NCI-H345 treated with DMSO at 0.1 percent for 48 hours (cell line): Measurements from ENCODE around the gene OSBP2.
"Not testable (repeated sequence)": the region's sequence is repeated elsewhere in the genome, so short reads cannot be mapped to it uniquely, and the experiment has no call there.

Experiments
- DNase-seq: peaks from one replicate; lab custom pipeline; 2025; ENCODE audit not compliant: unreplicated experiment; lab: John Stamatoyannopoulos, UW

Gene OSBP2

DNA sequence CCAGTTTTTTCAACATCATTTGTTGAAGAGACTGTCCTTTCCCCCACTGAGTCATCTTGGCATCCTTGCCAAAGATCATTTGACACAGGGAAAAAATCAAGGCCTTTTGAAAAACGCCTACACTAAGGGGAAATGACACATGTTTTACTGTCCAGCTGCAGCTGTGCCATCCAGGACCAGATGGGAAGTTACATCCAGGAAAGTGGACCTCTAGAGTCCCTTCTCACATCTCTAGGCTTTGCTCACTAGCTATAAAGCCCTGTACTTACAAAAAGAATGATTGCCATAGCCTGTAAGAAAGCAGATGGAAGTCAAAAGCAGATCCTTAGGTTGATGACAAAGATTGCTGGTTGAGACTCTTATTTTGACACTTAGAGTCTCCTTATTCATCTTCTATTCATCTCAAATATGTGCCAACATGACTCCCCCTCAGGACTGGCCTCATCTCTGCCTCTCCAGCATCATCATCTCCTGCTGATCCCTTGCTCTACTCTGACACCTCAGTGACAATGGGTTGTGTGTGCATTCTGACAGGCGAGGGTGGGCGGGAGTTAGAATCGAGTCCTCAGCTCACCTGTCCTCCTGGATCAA lies 22.8 kb downstream of the OSBP2 start:
- no peak for DNase-seq

DNA sequence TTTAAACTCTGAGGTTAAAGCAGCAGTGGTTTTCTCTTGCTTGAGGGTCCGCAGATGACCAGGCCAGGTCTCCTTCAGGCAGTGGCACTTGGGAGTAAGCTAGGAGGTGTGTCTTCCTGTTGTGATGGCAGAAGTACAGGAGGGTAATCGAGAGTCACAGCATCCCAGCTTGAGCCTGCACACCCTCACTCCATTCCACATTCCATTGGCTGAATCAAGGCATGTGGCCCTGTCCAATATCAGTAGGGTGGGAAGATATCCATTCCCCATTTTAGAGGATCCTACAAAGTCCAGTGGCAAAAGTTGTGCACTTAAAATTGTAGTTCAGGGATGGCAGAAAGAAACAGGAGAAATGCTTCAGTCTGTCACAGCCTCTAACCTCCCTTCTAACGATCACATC lies 23.3 kb downstream of the OSBP2 start:
- no peak for DNase-seq

DNA sequence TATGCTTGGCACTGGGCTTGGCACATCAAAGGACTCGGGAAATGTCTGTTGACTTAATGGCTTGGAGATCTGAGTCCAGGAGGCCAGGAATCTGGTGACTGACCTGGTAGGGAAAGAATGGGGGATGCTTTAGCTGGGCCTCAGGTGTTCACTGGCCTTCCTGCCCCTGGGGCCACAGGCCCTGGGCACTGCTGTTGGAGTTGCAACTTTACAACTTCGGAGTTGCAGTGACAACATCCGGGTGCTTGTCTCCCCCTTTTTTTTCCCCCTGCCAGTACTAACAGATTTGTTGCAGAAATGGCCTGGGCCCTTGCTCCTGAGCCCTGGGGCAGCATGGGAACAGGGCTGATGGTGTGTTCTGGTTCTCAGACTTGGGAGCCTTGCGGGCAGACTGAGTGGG lies 23.8 kb downstream of the OSBP2 start:
- no peak for DNase-seq

DNA sequence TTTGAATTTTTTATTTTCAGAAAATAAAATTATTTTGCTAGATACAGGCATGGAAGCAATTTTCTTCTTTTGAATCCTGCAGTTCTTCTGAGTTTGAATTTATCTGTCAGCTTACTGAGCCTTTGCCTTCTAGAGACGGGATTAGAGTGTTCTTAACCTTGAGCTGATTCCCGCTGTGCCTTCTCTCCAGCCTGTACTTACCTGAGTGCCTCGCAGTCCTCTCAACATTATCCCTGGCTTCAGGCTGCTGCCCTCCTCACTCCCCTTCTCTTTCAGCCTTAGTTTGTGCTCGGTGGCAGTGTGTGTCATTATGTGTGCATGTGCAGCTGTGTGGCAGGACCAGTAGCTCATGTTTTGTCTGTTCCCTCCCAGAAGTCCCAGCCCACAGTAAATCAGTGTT lies 24.3 kb downstream of the OSBP2 start:
- DNase-seq: no peak

DNA sequence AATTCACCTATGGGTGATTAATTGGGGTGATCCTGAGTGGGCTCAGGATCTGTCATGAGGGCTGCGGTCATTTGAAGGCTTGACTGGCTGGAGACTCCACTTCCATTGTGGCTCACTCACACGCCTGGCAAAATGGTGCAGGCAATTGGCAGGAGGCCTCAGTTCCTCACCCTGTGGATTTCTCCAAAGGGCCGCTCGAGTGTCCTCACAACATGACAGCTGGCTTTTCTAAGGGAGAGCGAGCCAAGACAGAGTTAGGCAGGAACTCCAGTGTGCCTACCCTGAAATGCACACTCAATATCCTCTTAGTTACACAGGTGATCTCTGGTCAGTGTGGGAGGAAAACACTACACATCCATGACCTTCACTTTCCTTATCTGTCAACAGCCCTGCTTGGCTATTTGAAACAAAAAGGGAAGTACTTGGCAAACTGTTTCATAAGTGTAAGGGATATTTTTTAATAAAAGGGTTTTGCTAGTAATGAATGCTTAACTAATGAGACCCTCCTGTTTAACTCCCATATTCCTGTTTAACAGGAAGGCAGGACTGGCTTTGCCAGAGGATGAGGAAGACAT lies 25.7 kb downstream of the OSBP2 start:
- no peak for DNase-seq

DNA sequence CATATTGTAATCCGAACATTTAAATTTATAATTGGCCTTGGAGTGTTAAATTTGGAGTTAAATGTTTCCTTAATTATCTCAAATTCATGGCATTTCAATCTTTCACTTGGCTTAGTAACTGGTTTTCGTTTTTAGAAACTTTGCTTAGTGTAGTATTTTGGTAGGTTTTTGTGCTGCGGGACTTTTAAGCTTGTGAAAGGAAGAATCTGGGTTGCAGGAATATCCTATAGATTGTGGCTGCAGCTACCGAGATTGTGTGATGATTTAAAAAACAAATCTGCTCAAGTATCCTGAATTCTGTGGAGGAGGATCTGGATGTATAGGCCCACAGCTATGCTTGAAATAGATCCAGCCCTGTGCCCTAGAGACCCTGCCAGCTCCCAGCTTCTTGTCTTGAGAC lies 27.1 kb downstream of the OSBP2 start:
- DNase-seq: no peak

DNA sequence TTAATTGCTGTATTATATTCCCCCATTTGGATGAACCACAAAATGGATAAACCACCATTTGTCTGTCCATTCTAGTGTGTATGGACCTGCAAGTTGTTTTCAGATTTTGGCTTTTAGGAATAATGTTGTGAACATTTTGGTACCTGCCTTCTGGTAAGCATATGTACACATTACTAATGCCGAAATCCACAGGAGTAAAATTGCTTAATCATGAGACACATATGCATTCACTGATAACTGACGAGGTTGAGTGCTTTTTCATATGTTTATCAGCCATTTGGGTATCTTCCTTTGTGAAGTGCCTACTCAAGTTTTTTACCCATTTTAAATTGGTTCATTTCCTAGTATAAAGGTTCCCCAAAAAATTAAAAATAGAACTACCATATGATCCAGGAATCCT lies 34.2 kb downstream of the OSBP2 start:
- no peak for DNase-seq

DNA sequence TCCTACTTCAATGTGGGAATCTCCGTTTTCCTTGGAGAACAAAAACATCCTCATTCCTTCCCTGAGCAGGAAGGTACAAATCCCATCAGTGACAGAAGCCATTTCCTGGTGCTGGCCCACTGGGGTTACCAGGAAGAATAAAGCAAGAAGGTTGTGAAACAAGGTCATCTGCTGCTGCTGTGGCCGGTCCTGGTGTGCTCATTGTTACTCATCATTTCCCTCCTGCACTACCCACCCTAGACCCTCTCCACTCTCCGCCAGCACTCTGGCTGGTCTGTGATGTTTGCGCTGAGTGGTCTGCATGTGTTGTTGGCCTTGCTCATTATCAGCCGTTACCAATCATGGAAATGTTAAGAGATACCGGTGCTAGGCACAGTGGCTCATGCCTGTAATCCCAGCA lies 37.0 kb downstream of the OSBP2 start:
- no peak for DNase-seq

DNA sequence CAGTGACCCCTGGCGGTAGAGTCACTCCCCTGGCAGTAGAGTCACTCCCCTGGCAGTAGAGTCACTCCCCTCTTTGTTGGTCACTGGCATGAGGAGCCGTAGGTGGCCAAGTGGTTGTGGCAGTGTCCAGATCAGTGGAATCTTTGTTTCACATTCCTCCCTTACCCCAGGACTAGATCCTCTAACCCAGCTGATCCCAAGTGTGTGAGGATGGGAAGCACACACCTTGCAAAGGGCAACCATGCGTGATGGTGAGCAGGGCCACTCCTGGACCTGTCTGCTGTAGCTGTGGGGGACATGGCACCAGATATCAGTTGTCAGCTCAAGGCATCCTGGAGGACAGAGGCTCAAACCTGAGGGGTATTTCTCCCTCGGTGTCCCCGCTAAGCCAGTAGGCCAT lies 37.8 kb downstream of the OSBP2 start:
- no peak for DNase-seq

DNA sequence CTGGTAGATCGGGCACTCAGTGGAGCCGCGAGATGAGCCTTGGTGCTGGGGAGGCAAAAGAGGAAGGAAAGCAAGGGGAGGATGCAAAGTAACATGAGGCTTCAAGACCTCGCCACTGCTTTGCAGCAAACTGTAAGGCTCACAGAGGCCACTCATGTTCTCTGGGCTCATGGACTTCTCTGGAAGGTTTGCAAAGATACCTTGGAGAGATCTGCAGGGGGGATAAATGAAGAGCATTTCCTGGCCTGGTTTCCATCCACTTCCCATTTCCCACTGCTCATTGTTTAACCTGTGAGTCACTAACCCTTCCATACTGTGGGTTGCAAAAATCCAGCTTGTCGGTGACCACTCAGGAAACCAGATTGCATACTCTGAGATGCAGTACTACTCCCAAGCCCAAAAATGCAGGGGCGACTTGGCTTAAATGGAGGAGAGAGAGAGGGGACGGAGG lies 38.5 kb downstream of the OSBP2 start:
- no peak for DNase-seq

DNA sequence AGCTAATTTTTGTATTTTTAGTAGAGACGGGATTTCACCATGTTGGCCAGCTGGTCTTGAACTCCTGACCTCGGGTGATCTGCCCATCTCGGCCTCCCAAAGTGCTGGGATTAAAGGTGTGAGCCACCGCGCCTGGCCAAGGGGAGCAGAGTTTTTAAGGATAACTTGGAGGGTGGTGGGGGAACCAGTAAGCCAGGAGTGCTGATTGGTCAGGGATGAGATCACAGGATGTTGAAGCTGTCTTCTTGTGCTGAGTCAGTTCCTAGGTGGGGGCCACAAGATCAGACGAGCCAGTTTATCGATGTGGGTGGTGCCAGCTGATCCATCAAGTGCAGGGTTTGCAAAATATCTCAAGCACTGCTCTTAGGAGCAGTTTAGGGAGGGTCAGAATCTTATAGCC lies 45.3 kb downstream of the OSBP2 start:
- not testable (repeated sequence) for DNase-seq

DNA sequence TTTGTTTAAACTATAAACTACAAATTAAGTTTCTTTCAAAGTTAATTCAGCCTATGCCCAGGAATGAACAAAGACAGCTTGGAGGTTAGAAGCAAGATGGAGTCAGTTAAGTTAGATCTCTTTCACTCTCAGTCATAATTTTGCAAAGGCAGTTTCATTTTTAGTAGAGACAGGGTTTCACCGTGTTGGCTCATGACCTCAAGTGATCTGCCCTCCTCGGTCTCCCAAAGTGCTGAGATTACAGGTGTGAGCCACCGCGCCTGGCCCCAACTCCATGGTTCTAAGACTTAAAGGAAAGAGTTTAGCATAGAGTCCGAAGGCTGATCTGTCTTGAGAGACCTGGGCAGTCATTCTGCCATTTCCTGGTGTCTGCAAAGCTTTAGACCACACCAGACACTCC lies 45.8 kb downstream of the OSBP2 start:
- not testable (repeated sequence) for DNase-seq

DNA sequence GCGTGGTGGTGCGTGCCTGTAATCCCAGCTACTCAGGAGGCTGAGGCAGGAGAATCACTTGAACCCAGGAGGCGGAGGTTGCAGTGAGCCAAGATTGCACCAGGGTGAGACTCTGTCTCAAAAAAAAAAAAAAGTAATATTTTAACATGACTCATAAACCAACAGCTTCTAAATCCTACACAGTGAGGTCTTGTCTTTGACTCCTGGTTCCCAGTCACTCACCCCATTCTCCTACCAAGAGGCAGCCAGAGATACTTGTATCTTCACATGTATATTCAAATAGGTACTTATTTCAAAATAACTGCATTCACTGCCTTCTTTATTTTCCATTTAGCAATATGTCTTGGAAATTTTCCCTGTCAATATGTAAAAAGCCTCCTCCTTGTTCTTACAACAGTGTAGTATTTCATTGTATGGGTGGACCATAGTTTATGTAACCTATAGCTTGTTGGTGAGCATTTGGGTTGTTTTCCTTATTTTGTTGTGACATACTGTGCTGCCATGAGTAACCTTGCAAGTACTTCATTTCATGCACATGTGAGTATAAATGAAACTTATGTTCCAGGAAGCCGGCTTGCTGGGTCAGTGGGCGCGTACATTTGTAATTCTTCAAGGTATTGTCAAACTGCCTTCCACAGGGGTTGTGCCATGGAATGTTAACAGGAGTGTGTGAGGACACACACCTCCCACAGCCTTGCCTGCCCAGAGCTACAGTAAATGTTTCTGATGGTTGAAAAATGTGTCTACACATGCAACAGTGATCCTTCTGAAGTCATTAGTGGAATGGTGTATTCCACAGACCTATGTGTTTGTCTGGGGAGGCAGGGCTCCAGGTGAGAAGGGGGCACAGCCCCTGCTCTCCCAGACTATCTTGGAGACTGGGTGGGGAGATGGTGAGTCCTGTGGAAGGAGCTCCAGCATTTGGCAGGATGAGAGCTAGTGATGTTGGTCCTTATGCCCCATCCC lies 47.9 kb downstream of the OSBP2 start:
- no peak for DNase-seq

DNA sequence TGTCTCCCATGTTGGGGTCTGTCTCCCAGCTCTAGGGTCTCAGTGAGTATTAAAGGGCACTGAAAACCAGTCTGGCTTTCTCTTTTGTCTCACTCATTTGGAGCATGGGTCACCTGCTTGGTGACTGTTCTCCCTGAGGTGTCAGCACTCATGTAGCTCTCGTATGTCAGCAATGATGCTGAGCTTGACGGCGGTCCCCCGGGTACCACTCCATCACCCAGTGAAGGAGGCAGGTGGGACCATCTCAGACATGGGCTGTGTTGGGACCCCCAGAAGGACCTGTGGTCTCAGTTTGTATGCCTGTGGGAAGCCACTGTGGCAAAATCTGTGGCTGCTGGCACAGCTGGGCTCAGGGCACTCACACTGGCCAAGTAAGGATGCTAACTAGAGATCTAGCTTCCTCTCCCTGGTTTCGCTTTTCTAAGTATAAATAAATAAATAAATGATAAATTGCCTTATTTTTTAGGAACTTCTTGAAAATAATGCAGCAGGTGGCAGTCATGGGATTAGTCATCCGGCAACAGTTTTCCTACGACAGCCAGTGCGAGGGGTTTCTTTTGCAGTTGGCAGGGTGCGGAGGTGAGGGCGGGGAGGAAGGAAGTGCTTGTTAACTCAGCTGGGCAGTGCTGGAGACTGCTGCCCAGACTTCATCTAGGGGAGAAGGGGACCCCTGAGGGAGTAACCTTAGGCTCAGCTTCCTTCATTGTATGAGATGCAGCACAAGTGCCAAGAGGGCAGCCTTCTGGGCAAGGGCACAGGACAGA lies 48.8 kb downstream of the OSBP2 start:
- no peak for DNase-seq

DNA sequence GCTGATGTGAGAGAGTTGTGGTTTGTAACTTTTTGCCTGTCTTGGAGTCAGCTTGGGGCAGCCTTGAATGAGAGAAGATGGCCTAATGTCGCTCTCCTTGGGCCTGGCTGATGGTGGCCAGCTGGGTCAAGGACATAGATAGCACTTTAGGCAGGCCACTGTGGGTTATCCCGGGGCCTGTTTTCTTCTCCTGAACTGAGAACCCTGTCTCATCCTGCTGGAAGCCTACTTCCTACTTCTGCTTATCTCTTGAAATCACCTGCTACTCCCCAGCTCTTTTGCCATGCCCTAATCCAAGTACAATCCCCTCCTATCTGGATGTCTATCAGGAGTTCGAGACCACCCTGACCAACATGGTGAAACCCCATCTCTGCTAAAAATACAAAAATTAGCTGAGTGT lies 49.5 kb downstream of the OSBP2 start:
- DNase-seq: no peak

DNA sequence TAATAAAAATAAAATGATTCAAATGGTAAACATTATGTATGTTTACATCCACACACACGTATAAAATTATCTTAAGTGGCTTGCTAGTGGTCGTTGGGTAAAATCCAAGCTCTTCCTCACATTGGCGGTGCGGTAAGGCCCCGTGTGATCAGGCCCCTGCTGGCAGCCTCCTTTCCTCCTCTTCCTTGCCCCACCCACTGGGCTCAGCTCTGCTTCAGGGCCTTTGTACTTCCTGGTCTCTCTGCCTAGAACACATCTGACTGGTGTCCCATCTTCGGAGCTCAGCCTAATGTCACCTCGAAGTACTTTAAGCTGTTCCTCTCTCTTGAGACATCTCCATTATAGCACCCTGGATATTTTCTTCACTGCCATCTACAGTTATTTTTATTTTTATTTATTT lies 52.8 kb downstream of the OSBP2 start:
- DNase-seq: no peak

DNA sequence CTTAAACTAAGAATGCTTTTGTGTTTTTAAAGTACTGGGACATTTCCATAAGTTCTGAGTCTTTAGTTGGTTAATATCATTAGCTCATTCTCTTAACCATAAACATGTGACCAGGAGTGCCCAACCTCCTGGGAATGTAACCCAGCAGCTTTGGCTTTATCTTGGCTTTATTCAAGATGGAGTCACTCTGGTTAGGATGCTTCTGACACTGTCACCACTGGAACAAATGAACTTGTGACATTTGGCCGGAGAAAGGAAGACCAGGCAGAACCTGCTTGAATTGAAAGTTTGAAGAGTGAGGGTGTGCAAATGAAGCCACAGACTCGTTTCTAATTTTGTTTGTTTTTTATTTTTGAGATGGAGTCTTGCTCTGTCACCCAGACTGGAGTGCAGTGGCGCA lies 54.6 kb downstream of the OSBP2 start:
- DNase-seq: no peak

DNA sequence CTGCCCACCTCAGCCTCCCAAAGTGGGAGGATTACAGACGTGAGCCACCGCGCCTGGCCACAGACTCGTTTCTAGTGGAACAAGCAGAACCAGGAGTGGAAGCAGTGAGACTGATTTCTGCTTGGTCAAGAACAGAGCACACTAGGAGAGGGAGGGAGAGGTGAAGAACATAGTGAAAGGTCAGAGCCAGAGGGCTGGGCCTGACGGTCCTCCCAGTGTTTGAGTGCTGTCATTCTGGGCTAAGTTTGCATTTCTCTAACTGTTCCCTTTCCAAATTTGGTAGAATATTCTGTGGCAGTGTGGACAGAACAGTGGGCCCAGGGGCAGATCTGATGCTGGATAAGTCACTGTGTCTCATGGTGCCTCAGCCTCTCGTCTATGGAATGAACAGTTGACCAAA lies 55.2 kb downstream of the OSBP2 start:
- DNase-seq: no peak

DNA sequence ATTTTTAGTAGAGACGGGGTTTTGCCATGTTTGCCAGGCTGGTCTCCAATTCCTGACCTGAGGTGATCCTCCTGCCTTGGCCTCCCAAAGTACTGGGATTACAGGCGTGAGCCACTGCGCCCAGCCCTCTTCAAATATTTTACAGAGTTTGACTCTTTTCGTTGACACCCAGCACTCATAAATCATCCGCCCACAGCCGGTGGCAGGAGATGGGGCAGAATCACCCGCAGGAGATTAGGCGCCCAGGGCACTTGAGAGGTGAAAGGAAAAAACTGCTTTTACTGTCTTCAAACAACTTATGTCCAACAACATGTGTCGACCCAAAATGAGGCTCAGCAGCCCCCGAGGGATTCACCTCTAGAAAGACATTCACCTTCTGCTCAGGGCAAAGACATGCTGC lies 56.9 kb downstream of the OSBP2 start:
- DNase-seq: no peak

DNA sequence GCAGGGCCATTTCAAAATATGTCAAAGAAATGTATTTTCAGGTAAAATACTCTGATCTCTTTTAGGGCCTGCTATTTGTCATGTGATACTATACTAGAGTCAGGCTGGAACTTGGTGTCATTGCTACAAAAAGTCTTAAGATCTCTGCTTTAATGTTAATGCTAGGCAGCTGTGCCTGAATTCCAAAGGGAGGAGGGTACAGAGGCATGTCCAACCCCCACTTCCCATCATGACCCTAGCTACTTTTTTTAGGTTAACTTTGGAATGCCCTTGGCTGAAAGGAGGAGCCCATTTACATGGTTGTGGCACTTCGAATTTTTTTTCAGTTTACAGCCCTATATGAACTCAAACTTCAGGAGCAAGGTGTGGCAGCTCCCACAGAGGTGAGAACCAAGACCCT lies 58.1 kb downstream of the OSBP2 start:
- no peak for DNase-seq

DNA sequence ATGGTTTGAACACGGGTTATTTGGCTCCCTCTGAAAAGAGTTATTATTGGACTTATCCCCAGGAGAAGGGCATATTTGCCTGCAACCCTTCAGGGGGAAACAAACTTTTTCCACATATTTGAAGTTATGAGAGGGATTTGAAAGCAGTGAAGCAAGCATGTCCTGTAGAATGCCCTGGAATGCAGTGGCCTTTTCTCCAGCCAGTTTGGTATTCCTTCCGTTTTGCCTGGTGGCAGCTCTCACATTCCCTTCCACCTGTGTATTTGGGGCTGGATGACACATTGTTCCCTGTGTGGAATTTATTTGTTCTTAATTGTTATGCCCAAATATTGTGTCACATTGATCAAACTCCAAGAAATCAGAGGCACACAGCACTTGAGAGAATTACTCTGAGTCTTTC lies 59.0 kb downstream of the OSBP2 start:
- no peak for DNase-seq

DNA sequence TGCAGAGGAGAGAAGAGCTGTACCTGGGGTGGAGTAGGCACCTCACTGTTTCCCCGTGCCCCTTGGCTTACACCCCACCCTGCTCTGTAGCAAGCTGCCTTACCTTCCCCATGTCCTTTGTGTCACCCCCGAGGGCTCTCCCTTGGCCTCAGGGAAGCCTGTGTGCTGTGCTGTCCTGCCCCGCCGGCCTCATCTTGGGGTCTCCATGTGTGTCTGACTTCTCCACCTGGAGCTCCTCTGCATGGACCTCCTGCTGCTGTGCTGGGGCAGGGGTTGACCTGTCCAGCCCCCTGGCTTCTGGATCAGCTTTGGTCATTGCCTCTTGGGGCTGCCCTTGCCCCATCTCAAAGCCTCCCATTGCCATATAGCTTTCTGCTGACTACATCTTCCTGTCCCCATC lies 59.8 kb downstream of the OSBP2 start:
- no peak for DNase-seq
